ENCODE results near the gene SURF1. TPM values are rescaled to one million over a fixed set of nuclear protein-coding genes. Genes with fewer than 3 reads are reported as not detected.
"Not testable (repeated sequence)": the region's sequence is repeated elsewhere in the genome, so short reads cannot be mapped to it uniquely, and the experiment has no call there.

The SURF1 gene
- total RNA-seq, 2 donors from 2014 or later = 42.0 to 48.2 TPM

GRCh38 chr9:133333566-133333965 lies 22.7 kb downstream of the SURF1 start:
- no peak for ATAC-seq
- intact Hi-C loops (cut with DNase I, micrococcal nuclease) = loop anchor here in 1 of 2 donors (10.0 kb wide), 1 partner anchor 149 kb away; no protein-coding TSS in a partner anchor
- peak in 1 of 2 donors; percentile 24 for DNase-seq

- ATAC-seq (no peak), DNase-seq (peak in 1 of 2 donors; percentile 23)
- intact Hi-C loops (cut with DNase I, micrococcal nuclease) = loop anchor here in 1 of 2 donors (10.0 kb wide), 1 partner anchor 148 kb away; no protein-coding TSS in a partner anchor
These were observed 23.3 kb downstream of the SURF1 start for GRCh38 chr9:133333011-133333410.

- DNase-seq (no peak), ATAC-seq (no peak)
- intact Hi-C loops (cut with DNase I, micrococcal nuclease) = loop anchor here in 1 of 2 donors (10.0 kb wide), 1 partner anchor 148 kb away; no protein-coding TSS in a partner anchor
These were observed 23.9 kb downstream of the SURF1 start for GRCh38 chr9:133332381-133332730.

GRCh38 chr9:133331641-133332380 lies 24.5 kb downstream of the SURF1 start:
- intact Hi-C loops (cut with DNase I, micrococcal nuclease) = loop anchor here in 1 of 2 donors (10.0 kb wide), 1 partner anchor 147 kb away; no protein-coding TSS in a partner anchor

GRCh38 chr9:133331221-133331620 lies 25.1 kb downstream of the SURF1 start:
- intact Hi-C loops (cut with DNase I, micrococcal nuclease) = loop anchor here in 1 of 2 donors (10.0 kb wide), 1 partner anchor 146 kb away; no protein-coding TSS in a partner anchor
- ATAC-seq (no peak), DNase-seq (peak in 1 of 2 donors; percentile 20)

More at GRCh38 chr9:133331641-133332380, 24.5 kb downstream of the SURF1 start:
- DNase-seq (peak in 1 of 2 donors; percentile 18), ATAC-seq (no peak)

- ATAC-seq = not testable (repeated sequence)
- intact Hi-C loops (cut with DNase I, micrococcal nuclease) = loop anchor here in 1 of 2 donors (10.0 kb wide), 1 partner anchor 145 kb away; no protein-coding TSS in a partner anchor
- peak; percentile 46 to 59 for DNase-seq
These were observed 26.8 kb downstream of the SURF1 start for GRCh38 chr9:133329306-133330156.

- intact Hi-C loops (cut with DNase I, micrococcal nuclease) = no loop called here
- peak; percentile 6 for ATAC-seq
- peak in 1 of 2 donors; percentile 9 for DNase-seq
These were observed 28.3 kb downstream of the SURF1 start for GRCh38 chr9:133327834-133328484.

GRCh38 chr9:133327021-133327420 lies 29.3 kb downstream of the SURF1 start:
- intact Hi-C loops (cut with DNase I, micrococcal nuclease); ATAC-seq: not testable (repeated sequence)
- peak in 1 of 2 donors; percentile 16 for DNase-seq

- intact Hi-C loops (cut with DNase I, micrococcal nuclease) = no loop called here
- peak; percentile 37 for ATAC-seq
- DNase-seq = peak in 1 of 2 donors; percentile 14
These were observed 32.1 kb downstream of the SURF1 start for GRCh38 chr9:133323991-133324703.

- ATAC-seq = no peak
- intact Hi-C loops (cut with DNase I, micrococcal nuclease) = no loop called here
- DNase-seq = no peak
These were observed 33.1 kb downstream of the SURF1 start for GRCh38 chr9:133323211-133323610.

- intact Hi-C loops (cut with DNase I, micrococcal nuclease) = no loop called here
- DNase-seq (no peak), ATAC-seq (no peak)
These were observed 33.6 kb downstream of the SURF1 start for GRCh38 chr9:133322701-133323100.

GRCh38 chr9:133321411-133321935 lies 34.8 kb downstream of the SURF1 start:
- intact Hi-C loops (cut with DNase I, micrococcal nuclease) = no loop called here
- ATAC-seq (no peak), DNase-seq (no peak)

GRCh38 chr9:133320421-133320881 lies 35.8 kb downstream of the SURF1 start:
- intact Hi-C loops (cut with DNase I, micrococcal nuclease) = no loop called here
- no peak for ATAC-seq
- DNase-seq = no peak

- DNase-seq; intact Hi-C loops (cut with DNase I, micrococcal nuclease); ATAC-seq: not testable (repeated sequence)
These were observed 38.7 kb downstream of the SURF1 start for GRCh38 chr9:133317551-133317950.

- DNase-seq = no peak
- no peak for ATAC-seq
- intact Hi-C loops (cut with DNase I, micrococcal nuclease) = no loop called here
These were observed 40.3 kb downstream of the SURF1 start for GRCh38 chr9:133315997-133316396.

GRCh38 chr9:133309608-133310007 lies 46.7 kb downstream of the SURF1 start:
- intact Hi-C loops (cut with DNase I, micrococcal nuclease) = no loop called here
- DNase-seq = no peak
- ATAC-seq = no peak

GRCh38 chr9:133307301-133307700 lies 49.0 kb downstream of the SURF1 start:
- ATAC-seq (no peak), DNase-seq (no peak)
- intact Hi-C loops (cut with DNase I, micrococcal nuclease) = no loop called here

Measured in left colon (tissue), 2 donors.